Urinary bladder (tissue), 4 donors: ENCODE results near the gene OPRL1. TPM values are rescaled to one million over a fixed set of nuclear protein-coding genes. Genes with fewer than 3 reads are reported as not detected.
A peak's percentile ranks its signal among the peaks of the same experiment; 100 is the strongest.

Experiments used
- DNase-seq: peaks from one replicate; pipeline ENCODE4 v3.0.0-alpha.2; 2015; ENCODE audit errors: extremely low spot score
- H3K27ac ChIP-seq: one replicate; pipeline ENCODE4 v1.5.1; 2013; ENCODE audit warnings: low read depth, mild to moderate bottlenecking, moderate library complexity
- H3K36me3 ChIP-seq: one replicate; pipeline ENCODE4 v1.6.1; 2013; ENCODE audit warnings: mild to moderate bottlenecking, moderate library complexity; ENCODE audit not compliant: insufficient read depth
- H3K4me1 ChIP-seq: one replicate; pipeline ENCODE4 v1.6.1; 2013; ENCODE audit warnings: mild to moderate bottlenecking, moderate library complexity; ENCODE audit not compliant: insufficient read depth
- H3K4me3 ChIP-seq: one replicate; pipeline ENCODE4 v1.5.1; 2013; ENCODE audit warnings: low read depth, low read length
- whole genome bisulfite sequencing: extraction: QIAGEN DNeasy Blood & Tissue Kit; methylation state at CpG from one replicate; pipeline ENCODE4 v1.1.7; 2013; 5-methylcytosine and 5-hydroxymethylcytosine counted together
- polyA plus RNA-seq: library from polyadenylated mRNA; stranded (reverse); fragments of 200-250 nt; gene quantifications from one replicate; pipeline ENCODE4 v1.2.3, GENCODE V29; 2013
- total RNA-seq: library from RNA; depleted of rRNA; stranded (reverse); fragments of >200 nt; gene quantifications from one replicate; pipeline ENCODE4 v1.2.3, GENCODE V29; 2014
- donor health status: healthy with polysubstance abuse.
- donor health status: healthy.

The OPRL1 gene
- total and polyA plus RNA-seq, 2 donors = 0.67 to 1.1 TPM

- H3K4me1 ChIP-seq = peaks cover 1% of the 10 kb centered on the region
- 3% methylated on average over 101 of the region's 101 CpGs for WGBS
- no peak for DNase-seq
- no peaks in the 10 kb centered on the region for H3K36me3 ChIP-seq
- H3K27ac ChIP-seq = no peak overlapping the region
- peak overlapping the region; percentile 43 for H3K4me3 ChIP-seq
Observed at GRCh38 chr20:64048402-64049044, 31.4 kb upstream of the OPRL1 start.

DNA sequence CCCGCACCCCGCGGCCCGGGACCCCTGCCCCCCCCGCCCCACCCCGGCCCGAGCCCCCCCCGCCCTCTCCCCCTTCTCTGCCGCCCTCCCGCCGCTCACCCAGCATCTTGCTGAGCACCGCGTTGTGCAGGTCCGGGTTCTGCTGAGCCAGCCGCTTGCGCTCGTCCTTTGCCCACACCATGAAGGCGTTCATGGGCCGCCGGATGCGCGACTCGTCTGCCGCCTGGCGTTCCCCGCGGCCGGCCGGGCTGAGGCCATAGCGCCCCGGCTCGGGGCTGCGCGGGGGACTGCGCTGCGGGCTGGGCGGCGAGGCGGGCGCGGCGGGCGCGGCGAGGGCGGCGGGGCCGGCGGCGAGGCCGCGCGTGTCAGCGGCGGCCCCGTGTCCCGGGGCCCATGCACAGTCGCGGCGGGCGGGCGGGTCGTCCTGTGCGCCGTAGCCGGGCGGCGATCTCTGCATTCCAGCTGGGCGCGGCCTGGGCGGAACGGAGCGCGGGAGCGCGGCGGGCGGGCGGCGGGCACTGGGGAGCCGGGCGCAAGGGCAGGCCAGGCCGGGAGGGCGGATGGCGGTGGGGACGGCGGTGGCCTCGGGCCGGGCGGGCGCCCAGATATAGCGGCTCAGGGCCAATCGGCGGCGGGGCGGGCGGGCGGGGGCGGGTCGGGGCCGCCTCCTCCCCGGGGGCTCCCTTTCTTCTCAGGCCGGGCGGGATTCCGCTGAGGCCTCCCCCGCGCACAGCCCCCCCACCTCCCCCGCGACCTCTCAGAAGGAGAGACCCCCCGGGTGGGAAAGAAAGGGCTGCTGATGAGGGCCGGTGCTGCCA is 30.6 kb upstream of the OPRL1 start, which contains the start of gene SOX18:
Gene SOX18 (minus strand): TSS at position 580 of the 818 bp plus-strand sequence. CDS start 123 bp downstream, at position 457.
- WGBS = under 1% methylated on average over 109 of the region's 111 CpGs
- DNase-seq = no peak
- Histone ChIP-seq H3K36me3 (no peaks in the 10 kb centered on the region), H3K27ac (peak within 1 kb of the TSS; percentile 12), H3K4me1 (peaks cover 1% of the 10 kb centered on the region), H3K4me3 (peak within 1 kb of the TSS; percentile 43)

DNA sequence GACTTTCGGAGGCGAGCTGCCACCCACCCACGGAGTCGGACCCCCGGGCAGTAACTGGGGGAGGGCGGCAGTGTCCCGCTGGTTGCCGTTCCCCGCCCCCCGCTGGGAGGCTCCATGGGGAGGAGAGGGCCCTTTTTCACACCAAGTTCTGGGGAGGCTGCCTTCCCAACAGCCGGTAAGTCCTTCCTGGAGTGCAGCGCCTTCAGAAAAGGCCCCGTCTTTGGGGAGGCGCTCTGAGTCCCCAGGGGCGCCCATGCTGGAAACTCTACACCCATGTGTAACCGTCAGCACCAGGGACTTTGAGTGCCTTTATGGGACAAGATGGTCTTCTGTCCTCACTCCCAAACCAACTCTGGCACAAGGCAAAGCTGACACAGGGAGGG is 30.0 kb upstream of the OPRL1 start:
- DNase-seq = no peak
- H3K27ac ChIP-seq = peak overlapping the region; percentile 12
- H3K4me1 ChIP-seq = peaks cover 1% of the 10 kb centered on the region
- H3K4me3 ChIP-seq = peak overlapping the region; percentile 43
- H3K36me3 ChIP-seq = no peaks in the 10 kb centered on the region
- 27% methylated on average over 16 of the region's 16 CpGs for WGBS

GRCh38 chr20:64050261-64051032 is 29.4 kb upstream of the OPRL1 start:
- H3K27ac ChIP-seq = no peak overlapping the region
- H3K36me3 ChIP-seq = no peaks in the 10 kb centered on the region
- H3K4me1 ChIP-seq = no peaks in the 10 kb centered on the region
- no peak for DNase-seq
- WGBS = 76% methylated on average over 23 of the region's 23 CpGs
- no peak overlapping the region for H3K4me3 ChIP-seq

GRCh38 chr20:64051033-64051452 is 28.8 kb upstream of the OPRL1 start:
- no peak overlapping the region for H3K27ac ChIP-seq

DNA sequence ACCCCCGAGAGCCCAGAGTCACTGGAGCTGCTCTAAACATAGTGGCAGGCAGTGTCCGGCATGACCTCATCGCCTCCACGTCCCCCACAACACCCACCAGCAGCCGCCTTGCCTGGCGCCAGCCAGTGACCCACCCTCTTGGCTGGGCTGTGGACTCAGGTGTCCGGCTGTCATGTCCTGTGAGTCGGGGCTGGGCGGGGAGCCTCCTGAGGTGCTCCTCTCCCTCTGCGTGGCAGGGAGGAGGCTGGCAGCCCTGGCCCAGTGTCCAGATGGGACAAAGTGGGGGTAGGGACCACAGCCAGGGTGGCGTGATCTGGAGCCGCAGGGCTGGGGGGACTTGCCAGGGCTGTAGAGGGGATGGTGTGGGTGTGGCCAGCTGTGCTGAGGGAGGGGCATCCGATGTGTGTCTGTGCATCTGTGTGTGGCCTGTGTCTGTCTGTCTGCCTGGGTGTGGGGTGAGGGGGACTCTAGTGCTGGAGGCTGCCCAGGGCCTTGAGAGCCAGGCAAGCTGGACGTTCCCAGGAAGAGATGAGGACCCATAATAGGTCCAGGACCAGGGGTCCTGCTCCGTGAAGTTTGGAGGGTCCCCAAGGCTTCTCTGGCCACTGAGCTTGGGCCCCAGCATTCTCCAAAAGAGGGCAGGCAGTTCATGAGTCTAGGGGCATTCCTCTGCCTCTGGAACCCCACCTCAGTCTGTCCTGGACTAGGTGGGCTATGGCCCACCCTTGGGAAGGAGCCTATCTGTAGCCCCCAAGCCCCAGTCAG is 28.1 kb upstream of the OPRL1 start:
- WGBS = 79% methylated on average over 15 of the region's 15 CpGs
- Histone ChIP-seq H3K4me1 (no peaks in the 10 kb centered on the region), H3K36me3 (no peaks in the 10 kb centered on the region), H3K4me3 (no peak overlapping the region), H3K27ac (no peak overlapping the region)
- DNase-seq = no peak

More at GRCh38 chr20:64051033-64051452, 28.8 kb upstream of the OPRL1 start:
- Histone ChIP-seq H3K4me3 (no peak overlapping the region), H3K36me3 (no peaks in the 10 kb centered on the region), H3K4me1 (no peaks in the 10 kb centered on the region)
- 80% methylated on average over 11 of the region's 11 CpGs for WGBS
- no peak for DNase-seq

DNA sequence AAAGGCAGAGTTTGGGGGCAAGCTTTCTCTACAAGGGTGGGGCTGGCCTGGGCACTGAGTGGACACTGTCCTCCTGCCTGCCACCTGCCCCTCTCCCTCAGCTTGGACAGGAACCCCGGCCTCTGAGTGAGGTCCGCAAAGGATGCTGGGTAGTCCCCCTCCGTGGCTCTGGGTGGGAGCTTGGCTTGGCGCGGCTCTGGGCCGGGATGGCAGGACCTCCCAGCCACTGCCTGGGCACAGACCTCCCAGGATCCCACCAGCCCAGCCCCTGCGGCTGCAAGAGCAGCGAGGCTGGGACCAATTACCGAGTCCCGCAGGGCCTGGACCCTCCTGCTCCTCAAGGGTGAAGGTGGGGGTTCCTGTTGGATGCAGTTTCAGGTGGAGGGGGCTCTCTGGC is 27.6 kb upstream of the OPRL1 start:
- 76% methylated on average over 10 of the region's 10 CpGs for WGBS
- H3K27ac ChIP-seq = no peak overlapping the region

GRCh38 chr20:64052987-64053840 is 26.7 kb upstream of the OPRL1 start:
- DNase-seq = no peak
- Histone ChIP-seq H3K27ac (no peak overlapping the region), H3K4me1 (no peaks in the 10 kb centered on the region), H3K4me3 (no peak overlapping the region), H3K36me3 (no peaks in the 10 kb centered on the region)
- WGBS = 78% methylated on average over 33 of the region's 33 CpGs

More for the DNA sequence above, 27.6 kb upstream of the OPRL1 start:
- Histone ChIP-seq H3K4me1 (no peaks in the 10 kb centered on the region), H3K36me3 (no peaks in the 10 kb centered on the region), H3K4me3 (no peak overlapping the region)
- DNase-seq = no peak

GRCh38 chr20:64053841-64054661 is 25.8 kb upstream of the OPRL1 start:
- Histone ChIP-seq H3K4me1 (no peaks in the 10 kb centered on the region), H3K36me3 (no peaks in the 10 kb centered on the region), H3K4me3 (no peak overlapping the region), H3K27ac (no peak overlapping the region)
- peak; percentile 37 for DNase-seq
- WGBS = 29% methylated on average over 17 of the region's 17 CpGs

- no peaks in the 10 kb centered on the region for H3K4me1 ChIP-seq
- WGBS = 72% methylated on average over 9 of the region's 9 CpGs
- no peak overlapping the region for H3K27ac ChIP-seq
- DNase-seq = no peak
- H3K36me3 ChIP-seq = no peaks in the 10 kb centered on the region
- no peak overlapping the region for H3K4me3 ChIP-seq
Observed at GRCh38 chr20:64055396-64055892, 24.4 kb upstream of the OPRL1 start.

DNA sequence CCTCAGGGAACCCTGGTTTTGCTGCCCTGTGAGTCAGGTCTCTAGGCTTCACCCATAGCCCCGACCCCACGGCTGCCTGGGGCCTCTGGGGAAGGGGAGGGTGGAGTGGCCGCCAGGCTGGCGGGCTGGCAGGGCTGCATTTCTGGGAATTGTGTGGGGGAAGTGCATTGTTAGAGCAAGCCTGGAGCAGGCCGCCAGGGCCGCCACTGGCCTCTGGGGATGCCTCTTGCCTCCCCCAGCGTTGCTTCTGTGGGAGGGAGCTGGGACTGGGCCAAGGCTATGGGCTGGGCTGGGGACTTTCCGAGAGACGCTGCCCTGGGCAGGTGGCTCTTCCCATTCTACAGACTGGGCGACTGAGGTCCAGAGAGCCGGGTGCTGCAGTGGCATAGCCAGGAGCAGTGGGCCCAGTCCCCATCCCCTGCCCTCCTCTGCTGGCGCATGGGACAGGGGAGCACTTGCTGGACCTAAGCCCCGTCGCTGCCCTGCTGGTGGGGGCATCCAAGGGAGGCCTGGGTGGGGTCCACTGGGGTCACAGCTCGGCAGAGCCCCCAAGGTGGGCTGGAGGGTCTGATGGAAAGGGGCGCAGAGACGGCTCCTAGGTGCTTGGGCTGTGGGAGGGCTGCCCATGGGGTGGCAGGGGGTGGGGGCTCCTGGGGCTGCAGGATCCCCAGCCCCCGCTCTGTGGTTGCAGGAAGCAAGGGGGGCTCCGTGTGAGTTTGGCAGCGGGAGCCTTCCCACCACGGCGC is 23.8 kb upstream of the OPRL1 start:
- Histone ChIP-seq H3K27ac (no peak overlapping the region), H3K4me3 (no peak overlapping the region), H3K4me1 (no peaks in the 10 kb centered on the region), H3K36me3 (no peaks in the 10 kb centered on the region)
- 55% methylated on average over 22 of the region's 22 CpGs for WGBS
- DNase-seq = no peak
